ENCODE measurements around the gene GALK2. TPM values are rescaled to one million over a fixed set of nuclear protein-coding genes. Genes with fewer than 3 reads are reported as not detected.

GALK2 gene
- total and polyA plus RNA-seq, 9 donors: 13.4 to 26.5 (median 15.4) TPM

GRCh38 chr15:49278751-49279150 is 108.7 kb downstream of the GALK2 start:
- H3K27me3 ChIP-seq (ENCODE audit: control insufficient read depth, insufficient read depth, low read length): no peaks in the 10 kb centered on the region
- H3K4me3 ChIP-seq (ENCODE audit: low read length): no peak overlapping the region
- H3K9me3 ChIP-seq (replicated peaks; ENCODE audit: control insufficient read depth, low read depth, low read length): no peaks in the 10 kb centered on the region
- H3K27ac ChIP-seq (ENCODE audit: low read length): no peak overlapping the region
- no peaks in the 10 kb centered on the region for H3K36me3 ChIP-seq (ENCODE audit: control insufficient read depth, insufficient read depth, low read length)
- WGBS (ENCODE audit: insufficient coverage): 100% methylated on average over 1 of the region's 5 CpGs
- no peak for DNase-seq
- H3K4me1 ChIP-seq (ENCODE audit: control insufficient read depth, insufficient read depth, low read length): peaks cover 6% of the 10 kb centered on the region

GRCh38 chr15:49279521-49280456 is 109.7 kb downstream of the GALK2 start:
- H3K36me3 ChIP-seq (ENCODE audit: control insufficient read depth, insufficient read depth, low read length): peaks cover 5% of the 10 kb centered on the region
- no peaks in the 10 kb centered on the region for H3K9me3 ChIP-seq (replicated peaks; ENCODE audit: control insufficient read depth, low read depth, low read length)
- no peaks in the 10 kb centered on the region for H3K27me3 ChIP-seq (ENCODE audit: control insufficient read depth, insufficient read depth, low read length)
- peak; percentile 30 for DNase-seq
- WGBS (ENCODE audit: insufficient coverage): 78% methylated on average over 3 of the region's 4 CpGs
- peak overlapping the region; percentile 33 for H3K27ac ChIP-seq (ENCODE audit: low read length)
- H3K4me1 ChIP-seq (ENCODE audit: control insufficient read depth, insufficient read depth, low read length): peaks cover 6% of the 10 kb centered on the region
- no peak overlapping the region for H3K4me3 ChIP-seq (ENCODE audit: low read length)

DNA sequence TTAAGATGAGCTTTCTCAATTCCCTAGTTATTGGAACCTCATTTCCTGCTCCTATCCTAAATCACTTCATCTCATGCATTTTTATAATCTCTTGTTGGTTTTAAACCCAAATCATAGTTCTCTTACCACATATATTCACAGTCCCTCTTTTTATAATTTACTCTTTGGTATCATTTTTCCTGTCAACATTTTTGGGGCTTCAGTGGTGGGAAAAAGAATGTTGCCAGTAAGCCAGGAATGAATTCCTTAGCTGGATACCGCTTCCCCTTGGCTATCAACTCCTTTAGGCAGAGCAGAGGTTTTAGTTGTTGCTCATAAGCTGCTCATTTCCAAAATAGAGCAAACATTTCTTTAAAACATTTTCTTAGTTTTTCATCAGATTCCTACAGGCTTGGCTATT is 112.3 kb downstream of the GALK2 start:
- Histone ChIP-seq H3K36me3 (ENCODE audit: control insufficient read depth, insufficient read depth, low read length) (peaks cover 8% of the 10 kb centered on the region), H3K9me3 (replicated peaks; ENCODE audit: control insufficient read depth, low read depth, low read length) (no peaks in the 10 kb centered on the region), H3K4me1 (ENCODE audit: control insufficient read depth, insufficient read depth, low read length) (peaks cover 6% of the 10 kb centered on the region), H3K27ac (ENCODE audit: low read length) (no peak overlapping the region), H3K4me3 (ENCODE audit: low read length) (no peak overlapping the region), H3K27me3 (ENCODE audit: control insufficient read depth, insufficient read depth, low read length) (no peaks in the 10 kb centered on the region)
- no CpG with 5 or more reads among the region's 1 CpG for WGBS (ENCODE audit: insufficient coverage)
- DNase-seq: peak; percentile 32

GRCh38 chr15:49286649-49287404 is 116.8 kb downstream of the GALK2 start:
- WGBS (ENCODE audit: insufficient coverage): no CpG with 5 or more reads among the region's 4 CpGs
- no peaks in the 10 kb centered on the region for H3K9me3 ChIP-seq (replicated peaks; ENCODE audit: control insufficient read depth, low read depth, low read length)

GRCh38 chr15:49287481-49287880 is 117.4 kb downstream of the GALK2 start:
- Histone ChIP-seq H3K9me3 (replicated peaks; ENCODE audit: control insufficient read depth, low read depth, low read length) (no peaks in the 10 kb centered on the region), H3K4me3 (ENCODE audit: low read length) (no peak overlapping the region), H3K4me1 (ENCODE audit: control insufficient read depth, insufficient read depth, low read length) (peaks cover 24% of the 10 kb centered on the region), H3K36me3 (ENCODE audit: control insufficient read depth, insufficient read depth, low read length) (peaks cover 11% of the 10 kb centered on the region), H3K27me3 (ENCODE audit: control insufficient read depth, insufficient read depth, low read length) (no peaks in the 10 kb centered on the region), H3K27ac (ENCODE audit: low read length) (no peak overlapping the region)
- no peak for DNase-seq

More at GRCh38 chr15:49286649-49287404, 116.8 kb downstream of the GALK2 start:
- no peak for DNase-seq
- Histone ChIP-seq H3K27me3 (ENCODE audit: control insufficient read depth, insufficient read depth, low read length) (no peaks in the 10 kb centered on the region), H3K36me3 (ENCODE audit: control insufficient read depth, insufficient read depth, low read length) (peaks cover 8% of the 10 kb centered on the region), H3K4me3 (ENCODE audit: low read length) (no peak overlapping the region), H3K27ac (ENCODE audit: low read length) (no peak overlapping the region), H3K4me1 (ENCODE audit: control insufficient read depth, insufficient read depth, low read length) (peaks cover 24% of the 10 kb centered on the region)

GRCh38 chr15:49288391-49288790 is 118.3 kb downstream of the GALK2 start:
- Histone ChIP-seq H3K4me1 (ENCODE audit: control insufficient read depth, insufficient read depth, low read length) (peaks cover 24% of the 10 kb centered on the region), H3K9me3 (replicated peaks; ENCODE audit: control insufficient read depth, low read depth, low read length) (no peaks in the 10 kb centered on the region), H3K36me3 (ENCODE audit: control insufficient read depth, insufficient read depth, low read length) (peaks cover 14% of the 10 kb centered on the region), H3K4me3 (ENCODE audit: low read length) (no peak overlapping the region), H3K27me3 (ENCODE audit: control insufficient read depth, insufficient read depth, low read length) (no peaks in the 10 kb centered on the region), H3K27ac (ENCODE audit: low read length) (peak overlapping the region; percentile 8)
- peak; percentile 29 for DNase-seq
- 76% methylated on average over 2 of the region's 2 CpGs for whole genome bisulfite sequencing (ENCODE audit: insufficient coverage)

DNA sequence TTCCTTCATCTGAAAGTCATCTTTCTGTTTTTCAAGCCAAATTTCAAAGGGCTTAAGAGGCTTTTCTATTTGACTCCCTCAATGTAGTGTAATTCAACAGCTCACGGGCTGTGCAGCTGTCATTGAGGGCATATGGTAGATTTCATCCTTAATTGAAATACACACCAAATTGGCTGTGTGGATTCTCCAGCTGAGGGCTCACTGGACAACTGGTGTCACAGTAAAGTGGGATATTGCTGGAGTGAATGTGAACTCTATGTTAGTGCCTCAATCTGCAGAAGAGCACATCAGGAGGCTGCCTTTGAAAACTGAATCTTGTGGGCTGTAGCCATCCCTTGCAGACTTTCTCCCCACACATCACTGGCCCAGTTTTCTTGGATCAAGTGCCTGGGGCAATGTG is 120.1 kb downstream of the GALK2 start:
- DNase-seq: peak; percentile 88
- H3K27me3 ChIP-seq (ENCODE audit: control insufficient read depth, insufficient read depth, low read length): no peaks in the 10 kb centered on the region
- H3K9me3 ChIP-seq (replicated peaks; ENCODE audit: control insufficient read depth, low read depth, low read length): no peaks in the 10 kb centered on the region
- peak overlapping the region; percentile 62 for H3K27ac ChIP-seq (ENCODE audit: low read length)
- peaks cover 9% of the 10 kb centered on the region for H3K36me3 ChIP-seq (ENCODE audit: control insufficient read depth, insufficient read depth, low read length)
- peaks cover 24% of the 10 kb centered on the region for H3K4me1 ChIP-seq (ENCODE audit: control insufficient read depth, insufficient read depth, low read length)
- H3K4me3 ChIP-seq (ENCODE audit: low read length): no peak overlapping the region
- WGBS (ENCODE audit: insufficient coverage): no CpG with 5 or more reads among the region's 1 CpG

DNA sequence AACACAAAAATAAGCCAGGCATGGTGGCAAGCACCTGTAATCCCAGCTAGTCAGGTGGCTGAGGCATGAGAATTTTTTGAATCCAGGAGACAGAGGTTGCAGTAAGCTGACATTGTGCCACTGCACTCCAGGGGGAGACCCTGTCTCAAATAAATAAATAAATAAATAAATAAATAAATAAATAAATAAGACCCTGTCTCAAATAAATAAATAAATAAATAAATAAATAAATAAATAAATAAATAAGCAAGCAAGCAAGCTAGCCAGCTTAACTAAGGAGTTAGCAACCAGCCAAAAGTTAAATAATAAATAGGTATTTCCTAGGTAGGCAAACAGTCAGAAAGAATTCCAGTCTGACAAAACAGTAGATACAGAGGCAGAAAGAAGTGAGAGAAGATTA is 123.9 kb downstream of the GALK2 start:
- H3K36me3 ChIP-seq (ENCODE audit: control insufficient read depth, insufficient read depth, low read length): peaks cover 6% of the 10 kb centered on the region
- no peak overlapping the region for H3K4me3 ChIP-seq (ENCODE audit: low read length)
- DNase-seq: no peak
- no peak overlapping the region for H3K27ac ChIP-seq (ENCODE audit: low read length)
- H3K4me1 ChIP-seq (ENCODE audit: control insufficient read depth, insufficient read depth, low read length): peaks cover 17% of the 10 kb centered on the region
- no peaks in the 10 kb centered on the region for H3K27me3 ChIP-seq (ENCODE audit: control insufficient read depth, insufficient read depth, low read length)
- H3K9me3 ChIP-seq (replicated peaks; ENCODE audit: control insufficient read depth, low read depth, low read length): no peaks in the 10 kb centered on the region

DNA sequence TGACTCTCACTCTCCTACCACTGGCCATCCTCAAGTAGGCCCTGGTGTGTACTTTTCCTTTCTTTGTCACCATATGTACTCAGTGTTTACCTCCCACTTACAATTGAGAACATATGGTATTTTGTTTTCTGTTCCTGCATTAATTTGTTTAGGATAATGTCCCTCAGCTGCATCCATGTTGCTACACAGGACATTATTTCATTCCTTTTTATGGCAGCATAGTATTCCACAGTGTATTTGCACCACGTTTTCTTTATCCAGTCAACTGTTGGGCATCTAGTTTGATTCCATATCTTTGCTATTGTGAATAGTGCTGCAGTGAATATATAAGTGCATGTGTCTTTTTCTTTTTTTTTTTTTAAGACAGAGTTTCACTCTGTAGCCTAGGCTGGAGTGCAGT is 126.2 kb downstream of the GALK2 start:
- Histone ChIP-seq H3K27me3 (ENCODE audit: control insufficient read depth, insufficient read depth, low read length) (no peaks in the 10 kb centered on the region), H3K4me1 (ENCODE audit: control insufficient read depth, insufficient read depth, low read length) (no peaks in the 10 kb centered on the region), H3K9me3 (replicated peaks; ENCODE audit: control insufficient read depth, low read depth, low read length) (no peaks in the 10 kb centered on the region), H3K27ac (ENCODE audit: low read length) (no peak overlapping the region), H3K36me3 (ENCODE audit: control insufficient read depth, insufficient read depth, low read length) (peaks cover 7% of the 10 kb centered on the region), H3K4me3 (ENCODE audit: low read length) (no peak overlapping the region)
- WGBS (ENCODE audit: insufficient coverage): no CpG with 5 or more reads among the region's 1 CpG
- no peak for DNase-seq

DNA sequence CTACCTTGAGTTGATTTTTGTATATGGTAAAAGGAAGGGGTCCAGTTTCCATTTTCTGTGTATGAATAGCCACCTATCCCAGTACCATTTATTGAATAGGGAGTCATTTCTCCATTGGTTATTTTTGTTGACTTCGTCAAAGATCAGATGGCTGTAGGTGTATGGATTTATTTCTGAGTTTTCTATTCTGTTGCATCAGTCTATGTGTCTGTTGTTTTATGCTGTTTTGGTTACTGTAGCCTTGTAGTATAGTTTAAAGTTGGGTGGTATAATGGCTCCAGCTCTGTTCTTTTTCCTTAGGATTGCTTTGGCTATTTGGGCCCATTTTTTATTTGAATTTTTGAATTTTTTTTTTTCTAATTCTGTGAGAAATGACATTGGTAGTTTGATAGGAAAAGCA is 127.5 kb downstream of the GALK2 start:
- Histone ChIP-seq H3K4me1 (ENCODE audit: control insufficient read depth, insufficient read depth, low read length) (no peaks in the 10 kb centered on the region), H3K4me3 (ENCODE audit: low read length) (no peak overlapping the region), H3K36me3 (ENCODE audit: control insufficient read depth, insufficient read depth, low read length) (peaks cover 4% of the 10 kb centered on the region), H3K27me3 (ENCODE audit: control insufficient read depth, insufficient read depth, low read length) (no peaks in the 10 kb centered on the region), H3K27ac (ENCODE audit: low read length) (no peak overlapping the region), H3K9me3 (replicated peaks; ENCODE audit: control insufficient read depth, low read depth, low read length) (no peaks in the 10 kb centered on the region)
- WGBS (ENCODE audit: insufficient coverage): no CpG with 5 or more reads among the region's 1 CpG
- DNase-seq: no peak
